NB4 (cell line): Measurements from ENCODE around the gene SSH2.

Experiments used
- DNase-seq: peaks from one replicate; pipeline ENCODE4 v3.0.0; 2010; ENCODE audit warnings: low read depth
- H3K4me3 ChIP-seq: one replicate; pipeline ENCODE4 v1.5.1; 2011; ENCODE audit warnings: mild to moderate bottlenecking, low read depth, low read length, moderate library complexity
- MYC ChIP-seq: IDR thresholded peaks from 2 replicates; pipeline ENCODE4 v1.6.1; 2011; ENCODE audit warnings: low read depth, low read length
- POLR2A ChIP-seq: IDR thresholded peaks from 2 replicates; pipeline ENCODE4 v1.6.1; 2011; ENCODE audit warnings: mild to moderate bottlenecking; ENCODE audit not compliant: insufficient read length; ENCODE audit errors: extremely low read depth
- TF ChIP-seq, protein P1 (sequence below): IDR thresholded peaks from 2 replicates; pipeline ENCODE4 v1.6.1; 2011; ENCODE audit warnings: low read depth, low read length
- TF ChIP-seq, protein P2 (sequence below): IDR thresholded peaks from one replicate; pipeline ENCODE4 v1.5.1; 2012; ENCODE audit warnings: low read depth, low read length

Gene SSH2

DNA sequence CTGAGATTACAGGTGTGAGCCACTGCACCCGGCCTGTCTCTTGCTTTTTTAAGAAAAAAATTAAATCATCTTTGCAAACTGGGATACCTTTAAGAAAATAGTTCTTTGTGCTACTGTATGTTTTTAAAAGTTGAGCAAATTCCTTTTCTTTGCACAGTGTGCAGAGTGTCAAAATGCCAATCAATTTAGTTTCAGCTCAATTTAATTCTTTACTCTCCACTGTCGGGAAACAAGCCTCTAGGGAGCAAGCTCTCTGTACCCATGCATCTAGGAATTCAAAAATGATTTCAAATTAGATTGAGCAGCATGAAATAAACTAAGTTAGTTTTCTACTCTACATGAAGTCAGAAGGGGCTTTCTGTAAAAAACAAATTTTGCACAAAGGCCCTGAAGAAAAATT is 165.8 kb downstream of the SSH2 start:
- no peak for DNase-seq
- TF ChIP-seq POLR2A: no peak
- no peak for TF ChIP-seq MYC
- H3K4me3 ChIP-seq: no peak overlapping the region

DNA sequence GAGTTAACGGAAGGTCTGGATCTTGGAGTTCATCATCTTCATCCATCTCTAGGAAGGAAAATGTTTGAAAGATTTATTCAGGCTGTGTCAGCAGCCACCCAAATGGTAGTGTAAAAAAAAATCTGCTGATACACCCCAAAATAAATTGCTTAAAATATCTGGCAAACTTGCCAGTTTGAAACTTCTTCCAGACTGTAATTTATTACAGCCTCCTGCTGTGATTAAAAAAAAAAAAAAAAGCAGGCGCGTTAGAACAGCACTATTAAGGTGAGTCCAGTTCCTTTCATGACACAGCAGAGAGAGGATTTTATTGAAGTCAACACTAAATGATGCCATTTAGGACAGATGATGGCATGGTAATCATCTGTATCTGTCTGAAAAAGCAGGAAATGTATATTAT is 166.8 kb downstream of the SSH2 start:
- TF ChIP-seq, protein P1, sequence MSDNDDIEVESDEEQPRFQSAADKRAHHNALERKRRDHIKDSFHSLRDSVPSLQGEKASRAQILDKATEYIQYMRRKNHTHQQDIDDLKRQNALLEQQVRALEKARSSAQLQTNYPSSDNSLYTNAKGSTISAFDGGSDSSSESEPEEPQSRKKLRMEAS: no peak
- TF ChIP-seq, protein P2, sequence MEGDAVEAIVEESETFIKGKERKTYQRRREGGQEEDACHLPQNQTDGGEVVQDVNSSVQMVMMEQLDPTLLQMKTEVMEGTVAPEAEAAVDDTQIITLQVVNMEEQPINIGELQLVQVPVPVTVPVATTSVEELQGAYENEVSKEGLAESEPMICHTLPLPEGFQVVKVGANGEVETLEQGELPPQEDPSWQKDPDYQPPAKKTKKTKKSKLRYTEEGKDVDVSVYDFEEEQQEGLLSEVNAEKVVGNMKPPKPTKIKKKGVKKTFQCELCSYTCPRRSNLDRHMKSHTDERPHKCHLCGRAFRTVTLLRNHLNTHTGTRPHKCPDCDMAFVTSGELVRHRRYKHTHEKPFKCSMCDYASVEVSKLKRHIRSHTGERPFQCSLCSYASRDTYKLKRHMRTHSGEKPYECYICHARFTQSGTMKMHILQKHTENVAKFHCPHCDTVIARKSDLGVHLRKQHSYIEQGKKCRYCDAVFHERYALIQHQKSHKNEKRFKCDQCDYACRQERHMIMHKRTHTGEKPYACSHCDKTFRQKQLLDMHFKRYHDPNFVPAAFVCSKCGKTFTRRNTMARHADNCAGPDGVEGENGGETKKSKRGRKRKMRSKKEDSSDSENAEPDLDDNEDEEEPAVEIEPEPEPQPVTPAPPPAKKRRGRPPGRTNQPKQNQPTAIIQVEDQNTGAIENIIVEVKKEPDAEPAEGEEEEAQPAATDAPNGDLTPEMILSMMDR: no peak
- no peak for TF ChIP-seq MYC
- no peak for TF ChIP-seq POLR2A
- DNase-seq: no peak
- H3K4me3 ChIP-seq: no peak overlapping the region

DNA sequence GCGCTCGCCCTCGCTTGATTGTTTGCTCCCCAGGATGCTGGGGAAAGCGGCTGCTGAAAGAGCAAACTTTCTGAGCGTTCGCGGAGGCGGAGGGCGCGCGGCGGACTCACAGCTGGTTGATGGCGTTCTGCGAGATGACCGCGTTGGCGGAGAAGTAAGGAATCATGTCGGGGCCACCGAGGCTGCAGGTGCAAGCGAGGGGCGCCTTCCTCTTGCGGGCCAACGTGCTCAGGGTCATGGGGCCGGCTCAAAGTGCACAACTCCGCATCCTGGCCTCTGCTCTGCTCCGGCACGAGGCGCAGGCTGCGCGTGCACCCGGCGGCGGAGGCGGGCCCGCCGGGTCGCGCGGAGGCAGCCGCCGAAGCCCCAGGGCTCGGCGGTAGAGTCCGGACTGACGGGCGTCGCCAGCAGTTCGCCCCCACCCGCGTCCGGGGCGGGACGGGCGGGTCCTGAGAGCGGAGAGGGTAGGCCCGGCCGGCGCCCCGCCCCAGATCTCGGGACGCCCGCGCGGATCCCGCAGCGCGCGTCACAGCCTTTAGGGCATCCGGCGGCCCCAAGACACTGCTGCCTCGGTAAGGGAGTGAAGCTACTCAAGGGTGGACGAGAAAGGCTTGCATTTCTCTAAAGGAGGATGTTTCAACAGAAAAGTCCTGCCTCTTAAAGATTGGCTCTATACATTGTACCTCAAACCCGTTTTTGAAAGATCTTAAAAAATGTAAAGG is 168.8 kb downstream of the SSH2 start:
- H3K4me3 ChIP-seq: peak overlapping the region; percentile 81
- peak; percentile 65 for TF ChIP-seq POLR2A
- TF ChIP-seq, protein P1: peak; percentile 43
- TF ChIP-seq MYC: no peak; the same call in none of the 2 replicates
- DNase-seq: peak; percentile 93

GRCh38 chr17:29760279-29761039 is 169.6 kb downstream of the SSH2 start:
- H3K4me3 ChIP-seq: peak overlapping the region; percentile 81
- DNase-seq: peak; percentile 78
- TF ChIP-seq POLR2A: no peak
- TF ChIP-seq MYC: no peak
- TF ChIP-seq, protein P2: no peak
- TF ChIP-seq, protein P1: no peak

GRCh38 chr17:29758255-29758654 is 171.8 kb downstream of the SSH2 start:
- H3K4me3 ChIP-seq: no peak overlapping the region
- TF ChIP-seq POLR2A: no peak
- no peak for TF ChIP-seq MYC
- TF ChIP-seq, protein P2: no peak
- TF ChIP-seq, protein P1: no peak
- DNase-seq: no peak

- TF ChIP-seq, protein P1: no peak
- no peak for TF ChIP-seq MYC
- TF ChIP-seq POLR2A: no peak
- TF ChIP-seq, protein P2: no peak
- DNase-seq: no peak
- no peak overlapping the region for H3K4me3 ChIP-seq
Measured at GRCh38 chr17:29757788-29758187, 172.2 kb downstream of the SSH2 start.
